Cardiac muscle cell (in vitro differentiated cells and primary cell): ENCODE measurements around the gene ZSCAN4. TPM values are rescaled to one million over a fixed set of nuclear protein-coding genes. Genes with fewer than 3 reads are reported as not detected.

Experiments
- DNase-seq, 2 donors: peaks; one replicate each; pipeline versions ENCODE4 v3.0.0 to v3.0.0-alpha.2; 2010 to 2017; ENCODE audit warnings: low read depth in 1 of 2, low spot score in 1 of 2
- H3K27ac ChIP-seq: fragments of 200-600 bp; sonication (generic); 2 replicates; pipeline ENCODE4 v1.5.1; 2016
- H3K27me3 ChIP-seq: fragments of 200-600 bp; sonication (generic); 2 replicates; pipeline ENCODE4 v1.6.0; 2016; ENCODE audit warnings: control low read depth
- H3K36me3 ChIP-seq: fragments of 200-600 bp; sonication (generic); 2 replicates; pipeline ENCODE4 v1.5.1; 2016; ENCODE audit warnings: control low read depth
- H3K4me1 ChIP-seq: fragments of 200-600 bp; sonication (generic); 2 replicates; pipeline ENCODE4 v1.8.1; 2017; ENCODE audit warnings: low read depth, mild to moderate bottlenecking, mixed run types
- H3K4me3 ChIP-seq: fragments of 200-600 bp; sonication (generic); 2 replicates; pipeline ENCODE4 v1.5.1; 2016; ENCODE audit warnings: mild to moderate bottlenecking
- H3K9me3 ChIP-seq: fragments of 200-600 bp; sonication (generic); 2 replicates; pipeline ENCODE4 v1.5.1; 2017; ENCODE audit warnings: low read depth, mild to moderate bottlenecking, control low read depth
- CTCF ChIP-seq: IDR thresholded peaks from 2 replicates; pipeline ENCODE4 v1.5.1; 2012; ENCODE audit warnings: low read depth, mild to moderate bottlenecking, low read length
- polyA plus RNA-seq: library from polyadenylated mRNA; unstranded; fragments of >200 nt; fragmentation: Nextera tagmentation; extraction: Ambion mirVana; gene quantifications from 2 replicates; pipeline ENCODE4 v1.2.1, GENCODE V29; 2016
- total RNA-seq: library from RNA; depleted of rRNA; stranded (reverse); fragments of >200 nt; gene quantifications from 2 replicates; pipeline ENCODE4 v1.2.3, GENCODE V29; 2016

The ZSCAN4 gene
- total and polyA plus RNA-seq, 2 experiments from 2014 or later = not detected

DNA sequence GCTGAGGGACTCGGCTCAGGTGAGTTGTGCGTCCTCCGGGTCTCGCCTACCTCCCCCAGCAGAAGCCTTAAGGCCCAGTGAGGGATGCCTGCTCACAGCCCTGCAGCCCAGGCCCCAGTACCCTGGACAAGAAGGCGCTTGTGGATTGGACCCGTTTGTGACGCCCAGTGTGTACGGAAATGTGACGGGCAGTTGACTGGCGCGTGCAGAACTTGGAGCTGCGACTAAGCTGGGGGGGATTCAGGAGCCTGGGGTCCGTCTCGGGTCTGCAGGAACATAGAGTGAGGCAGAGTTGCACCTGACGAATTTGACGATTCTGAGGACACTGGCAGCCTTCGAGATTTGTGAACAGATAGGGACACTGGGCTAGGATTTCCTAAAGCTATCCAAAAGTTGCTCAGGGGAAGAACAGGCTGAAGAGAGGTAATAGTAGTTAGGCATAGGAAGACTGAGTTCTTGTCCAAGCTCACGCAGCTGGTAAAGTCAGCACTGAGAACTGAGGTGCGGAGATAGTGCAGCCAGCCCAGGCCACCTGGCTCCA, 13.6 kb downstream of the ZSCAN4 start:
- no peak for DNase-seq
- Histone ChIP-seq H3K4me1 (peaks cover 3% of the 10 kb centered on the region), H3K27ac (no peak overlapping the region), H3K9me3 (no peaks in the 10 kb centered on the region), H3K27me3 (peaks cover 26% of the 10 kb centered on the region), H3K36me3 (peaks cover 1% of the 10 kb centered on the region), H3K4me3 (peak overlapping the region; percentile 76)
- no peak for TF ChIP-seq CTCF

DNA sequence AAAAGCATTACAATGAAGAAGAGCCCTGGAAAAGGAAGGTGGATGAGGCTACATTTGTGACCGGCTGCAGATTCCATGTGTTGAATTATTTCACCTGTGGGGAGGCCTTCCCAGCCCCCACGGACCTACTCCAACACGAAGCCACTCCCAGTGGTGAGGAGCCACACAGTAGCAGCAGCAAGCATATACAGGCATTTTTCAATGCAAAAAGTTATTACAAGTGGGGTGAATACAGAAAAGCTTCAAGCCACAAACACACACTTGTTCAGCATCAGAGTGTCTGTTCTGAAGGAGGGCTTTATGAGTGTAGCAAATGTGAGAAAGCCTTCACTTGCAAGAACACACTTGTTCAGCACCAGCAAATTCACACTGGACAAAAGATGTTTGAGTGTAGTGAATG, 18.0 kb downstream of the ZSCAN4 start:
- Histone ChIP-seq H3K9me3 (no peaks in the 10 kb centered on the region), H3K4me1 (peaks cover 3% of the 10 kb centered on the region), H3K27me3 (no peaks in the 10 kb centered on the region), H3K27ac (no peak overlapping the region), H3K4me3 (no peak overlapping the region), H3K36me3 (peaks cover 9% of the 10 kb centered on the region)
- no peak for TF ChIP-seq CTCF
- no peak for DNase-seq

DNA sequence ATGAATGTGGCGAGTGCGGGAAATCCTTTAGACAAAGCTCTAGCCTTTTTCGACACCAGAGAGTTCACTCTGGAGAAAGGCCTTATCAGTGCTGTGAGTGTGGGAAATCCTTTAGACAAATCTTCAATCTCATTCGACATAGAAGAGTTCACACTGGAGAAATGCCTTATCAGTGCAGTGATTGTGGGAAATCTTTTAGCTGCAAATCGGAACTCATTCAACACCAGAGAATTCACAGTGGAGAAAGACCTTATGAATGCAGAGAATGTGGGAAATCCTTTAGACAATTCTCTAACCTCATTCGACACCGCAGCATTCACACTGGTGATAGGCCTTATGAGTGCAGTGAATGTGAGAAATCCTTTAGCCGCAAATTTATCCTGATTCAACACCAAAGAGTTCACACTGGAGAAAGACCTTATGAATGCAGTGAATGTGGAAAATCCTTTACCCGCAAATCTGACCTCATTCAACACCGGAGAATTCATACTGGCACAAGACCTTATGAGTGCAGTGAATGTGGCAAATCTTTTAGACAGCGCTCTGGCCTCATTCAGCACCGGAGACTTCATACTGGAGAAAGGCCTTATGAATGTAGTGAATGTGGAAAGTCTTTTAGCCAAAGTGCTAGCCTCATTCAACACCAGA, 18.8 kb downstream of the ZSCAN4 start:
- Histone ChIP-seq H3K27ac (no peak overlapping the region), H3K4me3 (no peak overlapping the region), H3K36me3 (peaks cover 9% of the 10 kb centered on the region), H3K4me1 (peaks cover 3% of the 10 kb centered on the region), H3K27me3 (no peaks in the 10 kb centered on the region), H3K9me3 (no peaks in the 10 kb centered on the region)
- TF ChIP-seq CTCF = no peak
- no peak for DNase-seq

DNA sequence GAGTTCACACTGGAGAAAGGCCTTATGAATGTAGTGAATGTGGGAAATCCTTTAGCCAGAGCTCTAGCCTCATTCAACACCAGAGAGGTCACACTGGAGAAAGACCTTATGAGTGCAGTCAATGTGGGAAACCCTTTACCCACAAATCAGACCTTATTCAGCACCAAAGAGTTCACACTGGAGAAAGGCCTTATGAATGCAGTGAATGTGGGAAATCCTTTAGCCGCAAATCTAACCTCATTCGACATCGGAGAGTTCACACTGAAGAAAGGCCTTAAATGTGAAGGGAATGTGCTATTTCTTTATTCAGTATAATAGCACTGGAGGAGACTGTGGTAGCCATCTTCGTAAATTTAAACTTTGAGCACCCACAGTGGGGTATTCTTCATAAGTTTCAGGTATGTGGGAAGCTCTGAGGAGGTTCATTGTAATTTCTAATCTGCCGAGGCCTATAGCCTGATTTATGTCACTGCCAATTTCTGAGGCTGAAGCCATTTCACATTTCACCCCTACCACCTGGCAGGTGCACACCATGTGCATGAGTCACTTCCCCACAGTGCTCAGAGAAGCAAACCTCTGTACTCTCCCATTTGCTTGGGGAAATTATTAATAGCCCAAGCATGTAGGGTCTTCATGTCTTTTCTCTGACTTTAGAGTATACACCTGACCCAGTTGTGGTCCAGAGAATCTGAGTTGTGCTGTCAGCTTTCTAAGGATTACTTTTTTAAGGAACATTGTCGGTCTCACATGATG, 19.5 kb downstream of the ZSCAN4 start:
- no peak overlapping the region for H3K4me3 ChIP-seq
- H3K9me3 ChIP-seq = no peaks in the 10 kb centered on the region
- H3K27ac ChIP-seq = no peak overlapping the region
- no peak for TF ChIP-seq CTCF
- peaks cover 9% of the 10 kb centered on the region for H3K36me3 ChIP-seq
- no peak for DNase-seq
- H3K27me3 ChIP-seq = no peaks in the 10 kb centered on the region
- H3K4me1 ChIP-seq = no peaks in the 10 kb centered on the region

DNA sequence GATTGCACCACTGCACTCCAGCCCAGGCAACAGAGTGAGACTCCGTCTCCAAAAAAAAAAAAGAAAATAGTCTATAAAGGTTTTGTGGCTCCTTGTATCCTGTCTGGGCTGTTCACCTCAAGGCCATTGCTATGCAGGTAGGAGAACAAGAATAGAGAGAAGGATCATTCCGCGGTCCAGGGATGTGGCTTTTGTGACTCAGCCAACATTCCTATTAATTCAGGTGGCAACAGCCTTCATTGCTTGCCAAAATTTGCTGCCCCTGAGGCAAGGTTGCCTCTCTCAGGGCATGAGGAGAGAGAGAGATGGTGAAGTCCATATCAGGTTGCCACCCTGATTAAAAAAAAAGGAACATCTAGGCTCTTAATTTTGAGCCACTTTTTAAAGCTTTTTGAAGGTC, 21.0 kb downstream of the ZSCAN4 start:
- no peaks in the 10 kb centered on the region for H3K27me3 ChIP-seq
- H3K4me3 ChIP-seq = no peak overlapping the region
- DNase-seq = no peak
- H3K36me3 ChIP-seq = peaks cover 9% of the 10 kb centered on the region
- no peak overlapping the region for H3K27ac ChIP-seq
- no peaks in the 10 kb centered on the region for H3K4me1 ChIP-seq
- no peak for TF ChIP-seq CTCF
- H3K9me3 ChIP-seq = no peaks in the 10 kb centered on the region
